ENCODE results near the gene IGF1.

IGF1 gene

GRCh38 chr12:102410511-102410910 is 69.9 kb downstream of the IGF1 start:
- H3K9me3 Mint-ChIP-seq: no peaks in the 10 kb centered on the region
- no peak overlapping the region for H3K27ac Mint-ChIP-seq
- H3K27me3 Mint-ChIP-seq: peaks cover 14% of the 10 kb centered on the region
- H3K36me3 Mint-ChIP-seq (ENCODE audit: low read depth): no peaks in the 10 kb centered on the region
- H3K4me3 Mint-ChIP-seq: no peak overlapping the region
- peaks cover 22% of the 10 kb centered on the region for H3K4me1 Mint-ChIP-seq (ENCODE audit: low read depth)

GRCh38 chr12:102408487-102409297 is 71.7 kb downstream of the IGF1 start:
- H3K4me1 Mint-ChIP-seq (ENCODE audit: low read depth): peaks cover 22% of the 10 kb centered on the region
- peaks cover 18% of the 10 kb centered on the region for H3K27me3 Mint-ChIP-seq
- H3K9me3 Mint-ChIP-seq: no peaks in the 10 kb centered on the region
- no peak overlapping the region for H3K4me3 Mint-ChIP-seq
- no peaks in the 10 kb centered on the region for H3K36me3 Mint-ChIP-seq (ENCODE audit: low read depth)
- peak overlapping the region; percentile 5 for H3K27ac Mint-ChIP-seq

- H3K9me3 Mint-ChIP-seq: no peaks in the 10 kb centered on the region
- no peak overlapping the region for H3K4me3 Mint-ChIP-seq
- peaks cover 22% of the 10 kb centered on the region for H3K4me1 Mint-ChIP-seq (ENCODE audit: low read depth)
Observed at GRCh38 chr12:102407776-102408486, 72.4 kb downstream of the IGF1 start.

GRCh38 chr12:102406033-102406584 is 74.3 kb downstream of the IGF1 start:
- Mint-ChIP-seq H3K36me3 (ENCODE audit: low read depth) (no peaks in the 10 kb centered on the region), H3K4me1 (ENCODE audit: low read depth) (peaks cover 22% of the 10 kb centered on the region), H3K4me3 (no peak overlapping the region), H3K27ac (no peak overlapping the region), H3K27me3 (peaks cover 16% of the 10 kb centered on the region), H3K9me3 (no peaks in the 10 kb centered on the region)

More at GRCh38 chr12:102407776-102408486, 72.4 kb downstream of the IGF1 start:
- Mint-ChIP-seq H3K36me3 (ENCODE audit: low read depth) (no peaks in the 10 kb centered on the region), H3K27me3 (peaks cover 12% of the 10 kb centered on the region), H3K27ac (peak overlapping the region; percentile 71)

- Mint-ChIP-seq H3K4me1 (ENCODE audit: low read depth) (no peaks in the 10 kb centered on the region), H3K27me3 (peaks cover 37% of the 10 kb centered on the region), H3K9me3 (no peaks in the 10 kb centered on the region), H3K27ac (no peak overlapping the region), H3K4me3 (no peak overlapping the region), H3K36me3 (ENCODE audit: low read depth) (no peaks in the 10 kb centered on the region)
Observed at GRCh38 chr12:102401087-102401486, 79.3 kb downstream of the IGF1 start.

- Mint-ChIP-seq H3K4me1 (ENCODE audit: low read depth) (no peaks in the 10 kb centered on the region), H3K27me3 (peaks cover 38% of the 10 kb centered on the region), H3K4me3 (no peak overlapping the region), H3K36me3 (ENCODE audit: low read depth) (no peaks in the 10 kb centered on the region), H3K9me3 (no peaks in the 10 kb centered on the region), H3K27ac (no peak overlapping the region)
Observed at GRCh38 chr12:102399653-102400052, 80.7 kb downstream of the IGF1 start.

GRCh38 chr12:102396276-102396675 is 84.1 kb downstream of the IGF1 start:
- Mint-ChIP-seq H3K9me3 (no peaks in the 10 kb centered on the region), H3K4me1 (ENCODE audit: low read depth) (no peaks in the 10 kb centered on the region), H3K36me3 (ENCODE audit: low read depth) (no peaks in the 10 kb centered on the region), H3K27ac (no peak overlapping the region), H3K27me3 (peaks cover 27% of the 10 kb centered on the region), H3K4me3 (no peak overlapping the region)

- H3K4me3 Mint-ChIP-seq: no peak overlapping the region
- no peaks in the 10 kb centered on the region for H3K4me1 Mint-ChIP-seq (ENCODE audit: low read depth)
- H3K27me3 Mint-ChIP-seq: peaks cover 20% of the 10 kb centered on the region
- H3K36me3 Mint-ChIP-seq (ENCODE audit: low read depth): no peaks in the 10 kb centered on the region
- H3K9me3 Mint-ChIP-seq: no peaks in the 10 kb centered on the region
- no peak overlapping the region for H3K27ac Mint-ChIP-seq
Observed at GRCh38 chr12:102394200-102394599, 86.2 kb downstream of the IGF1 start.

GRCh38 chr12:102390068-102390467 is 90.3 kb downstream of the IGF1 start:
- no peaks in the 10 kb centered on the region for H3K9me3 Mint-ChIP-seq
- no peaks in the 10 kb centered on the region for H3K36me3 Mint-ChIP-seq (ENCODE audit: low read depth)
- peaks cover 24% of the 10 kb centered on the region for H3K27me3 Mint-ChIP-seq
- no peak overlapping the region for H3K4me3 Mint-ChIP-seq
- no peaks in the 10 kb centered on the region for H3K4me1 Mint-ChIP-seq (ENCODE audit: low read depth)
- H3K27ac Mint-ChIP-seq: no peak overlapping the region

GRCh38 chr12:102388469-102388868 is 91.9 kb downstream of the IGF1 start:
- H3K4me3 Mint-ChIP-seq: no peak overlapping the region
- peaks cover 11% of the 10 kb centered on the region for H3K9me3 Mint-ChIP-seq
- H3K36me3 Mint-ChIP-seq (ENCODE audit: low read depth): no peaks in the 10 kb centered on the region
- H3K27me3 Mint-ChIP-seq: peaks cover 37% of the 10 kb centered on the region
- no peaks in the 10 kb centered on the region for H3K4me1 Mint-ChIP-seq (ENCODE audit: low read depth)
- no peak overlapping the region for H3K27ac Mint-ChIP-seq

GRCh38 chr12:102385343-102385742 is 95.0 kb downstream of the IGF1 start:
- Mint-ChIP-seq H3K27ac (no peak overlapping the region), H3K4me3 (no peak overlapping the region), H3K27me3 (peaks cover 37% of the 10 kb centered on the region), H3K36me3 (ENCODE audit: low read depth) (no peaks in the 10 kb centered on the region), H3K9me3 (peaks cover 11% of the 10 kb centered on the region), H3K4me1 (ENCODE audit: low read depth) (peaks cover under 1% of the 10 kb centered on the region)

GRCh38 chr12:102379346-102380162 is 100.8 kb downstream of the IGF1 start:
- H3K27me3 Mint-ChIP-seq: peaks cover 10% of the 10 kb centered on the region
- peaks cover 26% of the 10 kb centered on the region for H3K4me1 Mint-ChIP-seq (ENCODE audit: low read depth)
- H3K27ac Mint-ChIP-seq: no peak overlapping the region
- H3K36me3 Mint-ChIP-seq (ENCODE audit: low read depth): no peaks in the 10 kb centered on the region
- H3K4me3 Mint-ChIP-seq: no peak overlapping the region
- peaks cover 8% of the 10 kb centered on the region for H3K9me3 Mint-ChIP-seq

- no peaks in the 10 kb centered on the region for H3K27me3 Mint-ChIP-seq
- H3K4me3 Mint-ChIP-seq: no peak overlapping the region
- H3K4me1 Mint-ChIP-seq (ENCODE audit: low read depth): peaks cover 29% of the 10 kb centered on the region
- H3K27ac Mint-ChIP-seq: peak overlapping the region; percentile 12
- H3K9me3 Mint-ChIP-seq: peaks cover 9% of the 10 kb centered on the region
- no peaks in the 10 kb centered on the region for H3K36me3 Mint-ChIP-seq (ENCODE audit: low read depth)
Observed at GRCh38 chr12:102376781-102377180, 103.6 kb downstream of the IGF1 start.

- Mint-ChIP-seq H3K36me3 (ENCODE audit: low read depth) (no peaks in the 10 kb centered on the region), H3K9me3 (peaks cover 11% of the 10 kb centered on the region), H3K4me3 (no peak overlapping the region), H3K27ac (peak overlapping the region; percentile 12), H3K4me1 (ENCODE audit: low read depth) (peaks cover 34% of the 10 kb centered on the region), H3K27me3 (no peaks in the 10 kb centered on the region)
Observed at GRCh38 chr12:102376181-102376747, 104.1 kb downstream of the IGF1 start.
